Measurements from ENCODE around the gene ZNF627. TPM values are rescaled to one million over a fixed set of nuclear protein-coding genes. Genes with fewer than 3 reads are reported as not detected.
"Not testable (repeated sequence)": the region's sequence is repeated elsewhere in the genome, so short reads cannot be mapped to it uniquely, and the experiment has no call there.

The ZNF627 gene
- total and polyA plus RNA-seq, 2 experiments from 2014 or later, result 7.8 to 21.2 TPM

GRCh38 chr19:11626252-11626651 lies 29.0 kb downstream of the ZNF627 start:
- Histone ChIP-seq H3K4me2 (no peak overlapping the region), H3K27ac (no peak overlapping the region), H3K4me3 (no peak overlapping the region), H3K4me1 (ENCODE audit: insufficient read depth) (peaks cover 8% of the 10 kb centered on the region), H3K9me3 (ENCODE audit: low read depth) (no peaks in the 10 kb centered on the region), H3K27me3 (no peaks in the 10 kb centered on the region), H2AFZ (no peak overlapping the region), H3K9me2 (replicated peaks; ENCODE audit: insufficient read depth) (no peaks in the 10 kb centered on the region), H4K20me1 (ENCODE audit: insufficient read depth, poor library complexity, severe bottlenecking) (no peaks in the 10 kb centered on the region), H3K36me3 (replicated peaks; ENCODE audit: insufficient read depth, low read depth) (no peaks in the 10 kb centered on the region), H3K79me2 (no peaks in the 10 kb centered on the region)
- TF ChIP-seq CTCF (IDR thresholded peaks at IDR 0.05; ENCODE audit: poor library complexity), result no peak
- TF ChIP-seq EZH2 (IDR thresholded peaks at IDR 0.05; ENCODE audit: borderline replicate concordance), result no peak
- no peak for TF ChIP-seq EZH2phosphoT487 (IDR thresholded peaks at IDR 0.05; ENCODE audit: low read depth, severe bottlenecking, unreplicated experiment)
- WGBS (ENCODE audit: low lambda C conversion rate, missing lambda C conversion rate), result 94% methylated on average over 15 of the region's 15 CpGs
- no peak for DNase-seq (ENCODE audit: low spot score)

- Histone ChIP-seq H3K9me2 (replicated peaks; ENCODE audit: insufficient read depth) (no peaks in the 10 kb centered on the region), H3K4me2 (no peak overlapping the region), H3K27me3 (no peaks in the 10 kb centered on the region), H3K27ac (peak overlapping the region; percentile 34), H2AFZ (no peak overlapping the region), H3K79me2 (no peaks in the 10 kb centered on the region), H4K20me1 (ENCODE audit: insufficient read depth, poor library complexity, severe bottlenecking) (no peaks in the 10 kb centered on the region), H3K36me3 (replicated peaks; ENCODE audit: insufficient read depth, low read depth) (no peaks in the 10 kb centered on the region), H3K4me1 (ENCODE audit: insufficient read depth) (peaks cover 7% of the 10 kb centered on the region), H3K9me3 (ENCODE audit: low read depth) (no peaks in the 10 kb centered on the region), H3K4me3 (no peak overlapping the region)
- WGBS (ENCODE audit: low lambda C conversion rate, missing lambda C conversion rate), result 88% methylated on average over 9 of the region's 9 CpGs
- no peak for TF ChIP-seq EZH2phosphoT487 (IDR thresholded peaks at IDR 0.05; ENCODE audit: low read depth, severe bottlenecking, unreplicated experiment)
- no peak for TF ChIP-seq EZH2 (IDR thresholded peaks at IDR 0.05; ENCODE audit: borderline replicate concordance)
- TF ChIP-seq CTCF (IDR thresholded peaks at IDR 0.05; ENCODE audit: poor library complexity), result no peak
- no peak for DNase-seq (ENCODE audit: low spot score)
Observed at GRCh38 chr19:11633223-11633622, 35.9 kb downstream of the ZNF627 start.

GRCh38 chr19:11634018-11634662 lies 36.9 kb downstream of the ZNF627 start:
- H3K27ac ChIP-seq, result peak overlapping the region; percentile 40
- peak; percentile 10 for DNase-seq (ENCODE audit: low spot score)
- 66% methylated on average over 3 of the region's 3 CpGs for WGBS (ENCODE audit: low lambda C conversion rate, missing lambda C conversion rate)
- H3K9me2 ChIP-seq (replicated peaks; ENCODE audit: insufficient read depth); H3K79me2 ChIP-seq; H3K4me3 ChIP-seq; H3K4me1 ChIP-seq (ENCODE audit: insufficient read depth); H2AFZ ChIP-seq; H4K20me1 ChIP-seq (ENCODE audit: insufficient read depth, poor library complexity, severe bottlenecking); H3K9me3 ChIP-seq (ENCODE audit: low read depth); H3K36me3 ChIP-seq (replicated peaks; ENCODE audit: insufficient read depth, low read depth); H3K27me3 ChIP-seq: not testable (repeated sequence)
- H3K4me2 ChIP-seq, result peak overlapping the region; percentile 35

- H3K9me3 ChIP-seq (ENCODE audit: low read depth), result no peaks in the 10 kb centered on the region
- no peak overlapping the region for H3K27ac ChIP-seq
- H3K4me1 ChIP-seq (ENCODE audit: insufficient read depth), result peaks cover 7% of the 10 kb centered on the region
- H3K27me3 ChIP-seq, result no peaks in the 10 kb centered on the region
- 9% methylated on average over 5 of the region's 7 CpGs for WGBS (ENCODE audit: low lambda C conversion rate, missing lambda C conversion rate)
- no peak for DNase-seq (ENCODE audit: low spot score)
- no peaks in the 10 kb centered on the region for H3K36me3 ChIP-seq (replicated peaks; ENCODE audit: insufficient read depth, low read depth)
- H4K20me1 ChIP-seq (ENCODE audit: insufficient read depth, poor library complexity, severe bottlenecking), result no peaks in the 10 kb centered on the region
- no peak for TF ChIP-seq EZH2 (IDR thresholded peaks at IDR 0.05; ENCODE audit: borderline replicate concordance)
- no peak for TF ChIP-seq CTCF (IDR thresholded peaks at IDR 0.05; ENCODE audit: poor library complexity)
- no peak for TF ChIP-seq EZH2phosphoT487 (IDR thresholded peaks at IDR 0.05; ENCODE audit: low read depth, severe bottlenecking, unreplicated experiment)
- H3K4me2 ChIP-seq, result peak overlapping the region; percentile 96
- no peaks in the 10 kb centered on the region for H3K9me2 ChIP-seq (replicated peaks; ENCODE audit: insufficient read depth)
- H3K79me2 ChIP-seq, result peaks cover 10% of the 10 kb centered on the region
- no peak overlapping the region for H3K4me3 ChIP-seq
- no peak overlapping the region for H2AFZ ChIP-seq
Observed at GRCh38 chr19:11639245-11639601, 41.9 kb downstream of the ZNF627 start.

All from hepatocyte (in vitro differentiated cells).